ENCODE data around the gene NPFFR2. TPM values are rescaled to one million over a fixed set of nuclear protein-coding genes. Genes with fewer than 3 reads are reported as not detected.
"Not testable (repeated sequence)": the region's sequence is repeated elsewhere in the genome, so short reads cannot be mapped to it uniquely, and the experiment has no call there.

The NPFFR2 gene
- total RNA-seq, 1 donor from 2014 or later, result 0.64 TPM

DNA sequence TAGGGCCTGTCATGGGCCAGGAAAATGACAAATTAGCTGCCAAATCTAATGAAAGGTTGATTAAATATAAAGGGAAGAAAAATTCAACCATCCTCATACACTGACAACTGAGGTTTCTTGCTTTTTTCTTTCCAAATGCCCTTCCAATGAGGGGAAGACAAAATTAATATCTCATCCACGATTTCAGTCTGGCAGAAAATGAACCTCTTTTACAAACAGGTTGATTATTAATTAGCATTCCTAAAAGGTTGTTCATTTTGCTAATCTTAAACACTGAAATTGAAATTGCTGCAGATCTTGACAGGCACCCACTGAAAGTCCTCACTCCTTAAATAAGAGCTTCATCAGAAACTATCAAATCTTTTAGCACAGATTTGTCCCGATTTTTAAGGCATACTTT is 45.5 kb downstream of the NPFFR2 start:
- peaks cover 6% of the 10 kb centered on the region for H3K4me1 ChIP-seq (ENCODE audit: insufficient read depth, low read length)
- Mint-ChIP-seq H3K36me3 (ENCODE audit: low read depth, unreplicated experiment) (no peaks in the 10 kb centered on the region), H3K4me3 (ENCODE audit: unreplicated experiment) (no peak overlapping the region), H3K27me3 (ENCODE audit: low read depth, unreplicated experiment) (no peaks in the 10 kb centered on the region), H3K27ac (ENCODE audit: unreplicated experiment) (peak overlapping the region; percentile 89), H3K4me1 (ENCODE audit: low read depth, unreplicated experiment) (peaks cover 14% of the 10 kb centered on the region), H3K9me3 (ENCODE audit: unreplicated experiment) (no peaks in the 10 kb centered on the region)
- DNase-seq (ENCODE audit: low read depth) (peak; percentile 53), FAIRE-seq (no peak)
- no peaks in the 10 kb centered on the region for H3K9me3 ChIP-seq (ENCODE audit: insufficient read depth, low read depth, low read length)
- no peaks in the 10 kb centered on the region for H3K36me3 ChIP-seq (ENCODE audit: insufficient read depth, low read length)
- no peak overlapping the region for H3K4me3 ChIP-seq (ENCODE audit: insufficient read depth, low read depth, low read length)
- H3K9ac ChIP-seq (ENCODE audit: low read length), result no peak overlapping the region
- no peak overlapping the region for H3K27ac ChIP-seq (ENCODE audit: low read depth, low read length)
- H3K4me2 ChIP-seq (ENCODE audit: low read length), result no peak overlapping the region
- H2AFZ ChIP-seq (ENCODE audit: low read depth, low read length), result no peak overlapping the region
- H3K27me3 ChIP-seq (ENCODE audit: insufficient read depth, low read length), result no peaks in the 10 kb centered on the region
- H3K79me2 ChIP-seq (ENCODE audit: insufficient read depth, low read length), result no peaks in the 10 kb centered on the region
- no peaks in the 10 kb centered on the region for H4K20me1 ChIP-seq (ENCODE audit: insufficient read depth, low read length)
- TF ChIP-seq CTCF (IDR thresholded peaks at IDR 0.05; ENCODE audit: insufficient read depth, low read depth, low read length) (no peak), EZH2 (IDR thresholded peaks at IDR 0.05; ENCODE audit: insufficient read depth, low read length) (no peak)

DNA sequence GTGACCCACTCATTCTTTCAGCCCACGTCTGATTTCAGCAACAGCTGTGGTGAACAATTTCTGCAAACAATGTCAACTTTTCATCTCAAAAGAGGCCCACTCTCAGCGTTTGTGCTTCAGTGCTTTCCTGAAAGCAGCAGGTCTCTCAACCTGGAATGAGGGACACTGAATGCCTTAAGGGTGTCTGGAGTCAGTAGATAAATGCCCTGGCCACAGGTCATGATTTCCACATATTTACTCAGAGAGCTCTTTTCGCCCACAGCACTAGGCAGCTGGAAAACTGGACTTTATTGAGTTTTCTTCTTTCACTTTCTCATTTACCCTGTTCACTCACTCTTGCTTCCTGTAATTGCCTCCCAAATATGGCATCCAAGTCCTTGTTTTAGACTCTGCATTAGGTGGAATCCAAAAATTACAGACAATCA is 52.8 kb downstream of the NPFFR2 start:
- DNase-seq (ENCODE audit: low read depth), result peak; percentile 57
- Mint-ChIP-seq H3K36me3 (ENCODE audit: low read depth, unreplicated experiment) (no peaks in the 10 kb centered on the region), H3K27ac (ENCODE audit: unreplicated experiment) (no peak overlapping the region), H3K27me3 (ENCODE audit: low read depth, unreplicated experiment) (no peaks in the 10 kb centered on the region), H3K4me1 (ENCODE audit: low read depth, unreplicated experiment) (peaks cover 7% of the 10 kb centered on the region), H3K9me3 (ENCODE audit: unreplicated experiment) (no peaks in the 10 kb centered on the region), H3K4me3 (ENCODE audit: unreplicated experiment) (no peak overlapping the region)
- Histone ChIP-seq H3K4me3 (ENCODE audit: insufficient read depth, low read depth, low read length) (no peak overlapping the region), H3K27ac (ENCODE audit: low read depth, low read length) (no peak overlapping the region), H4K20me1 (ENCODE audit: insufficient read depth, low read length) (no peaks in the 10 kb centered on the region), H3K9ac (ENCODE audit: low read length) (no peak overlapping the region), H3K36me3 (ENCODE audit: insufficient read depth, low read length) (no peaks in the 10 kb centered on the region), H3K79me2 (ENCODE audit: insufficient read depth, low read length) (no peaks in the 10 kb centered on the region), H3K4me1 (ENCODE audit: insufficient read depth, low read length) (no peaks in the 10 kb centered on the region), H3K9me3 (ENCODE audit: insufficient read depth, low read depth, low read length) (no peaks in the 10 kb centered on the region), H3K4me2 (ENCODE audit: low read length) (no peak overlapping the region), H3K27me3 (ENCODE audit: insufficient read depth, low read length) (no peaks in the 10 kb centered on the region), H2AFZ (ENCODE audit: low read depth, low read length) (peak overlapping the region; percentile 9)
- FAIRE-seq, result no peak
- TF ChIP-seq EZH2 (IDR thresholded peaks at IDR 0.05; ENCODE audit: insufficient read depth, low read length) (no peak), CTCF (IDR thresholded peaks at IDR 0.05; ENCODE audit: insufficient read depth, low read depth, low read length) (no peak)

GRCh38 chr4:72090606-72091005 is 58.8 kb downstream of the NPFFR2 start:
- not testable (repeated sequence) for H3K9me3 Mint-ChIP-seq (ENCODE audit: unreplicated experiment); H3K36me3 Mint-ChIP-seq (ENCODE audit: low read depth, unreplicated experiment); H3K4me3 ChIP-seq (ENCODE audit: insufficient read depth, low read depth, low read length); H3K4me2 ChIP-seq (ENCODE audit: low read length); H3K9ac ChIP-seq (ENCODE audit: low read length); H3K9me3 ChIP-seq (ENCODE audit: insufficient read depth, low read depth, low read length); H3K27me3 ChIP-seq (ENCODE audit: insufficient read depth, low read length); FAIRE-seq; DNase-seq (ENCODE audit: low read depth); H3K36me3 ChIP-seq (ENCODE audit: insufficient read depth, low read length); H3K4me1 ChIP-seq (ENCODE audit: insufficient read depth, low read length); H3K27ac Mint-ChIP-seq (ENCODE audit: unreplicated experiment); H3K4me3 Mint-ChIP-seq (ENCODE audit: unreplicated experiment); H3K79me2 ChIP-seq (ENCODE audit: insufficient read depth, low read length); H3K27ac ChIP-seq (ENCODE audit: low read depth, low read length); H3K27me3 Mint-ChIP-seq (ENCODE audit: low read depth, unreplicated experiment); H2AFZ ChIP-seq (ENCODE audit: low read depth, low read length); H4K20me1 ChIP-seq (ENCODE audit: insufficient read depth, low read length); H3K4me1 Mint-ChIP-seq (ENCODE audit: low read depth, unreplicated experiment)
